Measurements from ENCODE around the gene MIOS.

DNA sequence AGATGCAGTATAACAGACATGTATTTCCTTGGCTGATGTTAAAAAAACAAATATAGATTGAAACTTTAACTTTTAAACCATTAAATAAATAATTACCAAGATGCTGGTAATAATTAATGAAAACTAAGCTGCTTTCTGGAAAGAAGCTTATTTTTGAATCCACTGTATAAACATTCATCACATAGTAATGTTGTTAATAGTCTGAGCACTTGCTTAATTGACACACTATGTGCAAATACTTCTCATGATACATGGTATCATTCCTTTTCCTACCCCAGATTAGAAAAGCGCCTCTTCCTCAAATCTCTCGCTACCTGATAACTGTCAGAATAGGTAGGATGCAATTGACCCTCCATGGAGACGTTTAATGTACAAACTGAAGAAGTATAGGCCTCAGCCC is 16.0 kb upstream of the MIOS start:
- TF ChIP-seq, protein P1, sequence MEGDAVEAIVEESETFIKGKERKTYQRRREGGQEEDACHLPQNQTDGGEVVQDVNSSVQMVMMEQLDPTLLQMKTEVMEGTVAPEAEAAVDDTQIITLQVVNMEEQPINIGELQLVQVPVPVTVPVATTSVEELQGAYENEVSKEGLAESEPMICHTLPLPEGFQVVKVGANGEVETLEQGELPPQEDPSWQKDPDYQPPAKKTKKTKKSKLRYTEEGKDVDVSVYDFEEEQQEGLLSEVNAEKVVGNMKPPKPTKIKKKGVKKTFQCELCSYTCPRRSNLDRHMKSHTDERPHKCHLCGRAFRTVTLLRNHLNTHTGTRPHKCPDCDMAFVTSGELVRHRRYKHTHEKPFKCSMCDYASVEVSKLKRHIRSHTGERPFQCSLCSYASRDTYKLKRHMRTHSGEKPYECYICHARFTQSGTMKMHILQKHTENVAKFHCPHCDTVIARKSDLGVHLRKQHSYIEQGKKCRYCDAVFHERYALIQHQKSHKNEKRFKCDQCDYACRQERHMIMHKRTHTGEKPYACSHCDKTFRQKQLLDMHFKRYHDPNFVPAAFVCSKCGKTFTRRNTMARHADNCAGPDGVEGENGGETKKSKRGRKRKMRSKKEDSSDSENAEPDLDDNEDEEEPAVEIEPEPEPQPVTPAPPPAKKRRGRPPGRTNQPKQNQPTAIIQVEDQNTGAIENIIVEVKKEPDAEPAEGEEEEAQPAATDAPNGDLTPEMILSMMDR (IDR thresholded peaks at IDR 0.05; ENCODE audit: low read depth, low read length, poor library complexity, severe bottlenecking), result no peak
- TF ChIP-seq EZH2phosphoT487 (IDR thresholded peaks at IDR 0.05; ENCODE audit: borderline replicate concordance, low read length), result no peak

Measured in DOHH2 (cell line).